RWPE2 (cell line): ENCODE data around the gene LSS.

Experiments used
- ATAC-seq: fragments of 200-7000 bp; cut with Tn5 transposase; 3 replicates; pipeline ENCODE4 v1.9.1; 2021; ENCODE audit warnings: low read depth
- DNase-seq: peaks from one replicate; pipeline ENCODE4 v3.0.0-alpha.2; 2020; ENCODE audit warnings: low spot score
- H3K27ac ChIP-seq: fragments of 450-650 bp; 2 replicates; pipeline ENCODE4 v1.5.1; 2017; ENCODE audit warnings: mild to moderate bottlenecking; ENCODE audit not compliant: poor library complexity, severe bottlenecking
- H3K27me3 ChIP-seq: fragments of 250-450 bp; sonication (Bioruptor Pico); 2 replicates; pipeline ENCODE4 v1.5.1; 2021; ENCODE audit warnings: mild to moderate bottlenecking, moderate library complexity; ENCODE audit not compliant: insufficient read depth, poor library complexity, severe bottlenecking
- H3K36me3 ChIP-seq: fragments of 250-450 bp; sonication (Bioruptor Pico); 2 replicates; pipeline ENCODE4 v1.5.1; 2020; ENCODE audit warnings: low read depth, mild to moderate bottlenecking, moderate library complexity
- H3K4me1 ChIP-seq: fragments of 250-450 bp; sonication (Bioruptor Pico); 2 replicates; pipeline ENCODE4 v1.5.1; 2021; ENCODE audit warnings: mild to moderate bottlenecking, moderate library complexity; ENCODE audit not compliant: insufficient read depth, poor library complexity, severe bottlenecking
- H3K4me3 ChIP-seq: fragments of 250-450 bp; sonication (Bioruptor Pico); 2 replicates; pipeline ENCODE4 v1.5.1; 2021; ENCODE audit warnings: mild to moderate bottlenecking, moderate library complexity; ENCODE audit not compliant: severe bottlenecking
- H3K9me3 ChIP-seq: fragments of 250-450 bp; sonication (Bioruptor Pico); 2 replicates; pipeline ENCODE4 v1.5.1; 2021; ENCODE audit warnings: mild to moderate bottlenecking, moderate library complexity; ENCODE audit not compliant: severe bottlenecking
- CTCF ChIP-seq: fragments of 450-650 bp; IDR thresholded peaks from one replicate; pipeline ENCODE4 v1.5.1; 2017; ENCODE audit warnings: mild to moderate bottlenecking, moderate library complexity; ENCODE audit not compliant: poor library complexity, severe bottlenecking

LSS gene

GRCh38 chr21:46253610-46254124 lies 25.1 kb upstream of the LSS start:
- no peak for TF ChIP-seq CTCF
- peaks cover 92% of the 10 kb centered on the region for H3K36me3 ChIP-seq
- no peaks in the 10 kb centered on the region for H3K27me3 ChIP-seq
- DNase-seq: no peak
- ATAC-seq: no peak
- H3K4me3 ChIP-seq: no peak overlapping the region
- H3K4me1 ChIP-seq: peaks cover 6% of the 10 kb centered on the region
- H3K9me3 ChIP-seq: no peaks in the 10 kb centered on the region
- H3K27ac ChIP-seq: no peak overlapping the region

- DNase-seq (no peak), ATAC-seq (no peak)
- TF ChIP-seq CTCF: no peak
- Histone ChIP-seq H3K27ac (no peak overlapping the region), H3K36me3 (peaks cover 92% of the 10 kb centered on the region), H3K27me3 (no peaks in the 10 kb centered on the region), H3K4me1 (peaks cover 6% of the 10 kb centered on the region), H3K4me3 (no peak overlapping the region), H3K9me3 (no peaks in the 10 kb centered on the region)
Measured at GRCh38 chr21:46252840-46253239, 24.3 kb upstream of the LSS start.

GRCh38 chr21:46250146-46250725 lies 21.7 kb upstream of the LSS start:
- TF ChIP-seq CTCF: no peak
- Histone ChIP-seq H3K27ac (no peak overlapping the region), H3K27me3 (no peaks in the 10 kb centered on the region), H3K4me1 (peaks cover 6% of the 10 kb centered on the region), H3K36me3 (peaks cover 95% of the 10 kb centered on the region), H3K9me3 (no peaks in the 10 kb centered on the region), H3K4me3 (no peak overlapping the region)
- ATAC-seq: no peak; the same call in 2 of the 3 replicates
- no peak for DNase-seq

GRCh38 chr21:46248827-46249226 lies 20.3 kb upstream of the LSS start:
- ATAC-seq (no peak), DNase-seq (no peak)
- no peak for TF ChIP-seq CTCF
- H3K27ac ChIP-seq: no peak overlapping the region
- H3K4me3 ChIP-seq: no peak overlapping the region
- peaks cover 95% of the 10 kb centered on the region for H3K36me3 ChIP-seq
- H3K4me1 ChIP-seq: peaks cover 6% of the 10 kb centered on the region
- H3K9me3 ChIP-seq: no peaks in the 10 kb centered on the region
- H3K27me3 ChIP-seq: no peaks in the 10 kb centered on the region

GRCh38 chr21:46248422-46248782 lies 19.8 kb upstream of the LSS start:
- Histone ChIP-seq H3K4me3 (no peak overlapping the region), H3K27ac (no peak overlapping the region), H3K27me3 (no peaks in the 10 kb centered on the region), H3K9me3 (no peaks in the 10 kb centered on the region), H3K36me3 (peaks cover 97% of the 10 kb centered on the region), H3K4me1 (peaks cover 6% of the 10 kb centered on the region)
- TF ChIP-seq CTCF: no peak
- ATAC-seq (no peak), DNase-seq (no peak)
